HG02763 (cell line): Measurements from ENCODE around the gene CDC7.

Experiments
- ATAC-seq: cut with Tn5 transposase; IDR thresholded peaks from one replicate; pipeline ENCODE4 v1.9.1; 2021; ENCODE audit warnings: mild to moderate bottlenecking, moderate library complexity; ENCODE audit not compliant: unreplicated experiment

The CDC7 gene

DNA sequence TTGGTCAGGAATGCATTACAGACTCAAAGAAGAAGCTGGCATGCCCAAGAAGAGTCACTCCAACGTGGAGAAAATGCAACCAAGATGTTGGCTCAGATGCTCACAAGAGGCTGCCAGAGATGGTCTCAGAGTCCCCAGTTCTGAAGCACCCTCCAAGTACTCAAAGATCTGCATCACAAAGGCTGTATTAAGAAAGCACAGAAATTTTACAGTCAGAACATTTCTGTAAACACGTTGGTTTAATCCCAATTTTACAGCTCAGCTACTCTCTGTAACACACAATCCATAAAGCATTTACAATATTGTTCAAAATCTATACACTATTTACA lies 69.4 kb downstream of the CDC7 start:
- ATAC-seq = no peak

DNA sequence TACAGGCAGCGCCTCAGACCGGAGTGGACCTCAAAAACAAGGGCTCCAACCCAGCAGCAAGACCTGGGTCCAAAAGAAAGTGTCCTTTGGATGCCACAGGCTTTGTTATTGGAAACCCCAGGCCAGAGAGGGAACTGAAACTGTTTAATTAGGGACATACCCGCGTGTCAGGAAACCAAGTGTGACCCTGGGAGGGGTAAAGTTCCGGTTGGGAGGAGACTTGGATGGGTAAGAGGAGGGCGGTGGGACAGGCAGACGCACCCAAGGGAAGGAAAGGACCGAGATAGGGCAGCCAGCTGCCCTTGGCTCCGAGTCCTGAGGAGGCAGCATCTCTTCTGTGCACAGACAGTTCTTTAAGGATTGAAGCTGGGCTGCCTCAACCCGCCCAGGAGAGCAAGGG lies 71.4 kb downstream of the CDC7 start:
- peak; percentile 85 for ATAC-seq
